PC-9 (cell line): ENCODE results near the gene CHD8. TPM values are rescaled to one million over a fixed set of nuclear protein-coding genes. Genes with fewer than 3 reads are reported as not detected.

Experiments used
- BruUV-seq: library from RNA; stranded (reverse); fragments of 400-500 nt; replicated peaks from 2 replicates; lab custom pipeline; 2021; lab: Mats Ljungman, UMichigan
- CTCF ChIA-PET: fragments of 300-600 bp; sonication (Branson Sonifier 250); formaldehyde crosslinking; loops from one replicate; lab custom pipeline; 2022; ENCODE audit warnings: antibody characterized with exemption; lab: Charles Lee
- POLR2A ChIA-PET: fragments of 300-600 bp; sonication (Branson Sonifier 250); formaldehyde crosslinking; loops from one replicate; lab custom pipeline; 2022; ENCODE audit warnings: antibody characterized with exemption; ENCODE audit not compliant: unreplicated experiment; lab: Charles Lee
- DNase-seq, 2 experiments: peaks; one replicate each; pipeline versions ENCODE4 v3.0.0 to v3.0.0-alpha.2; 2015 to 2022; ENCODE audit warnings: mixed read lengths in 1 of 2
- H2AFZ ChIP-seq: fragments of 200-600 bp; sonication (generic); 2 replicates; pipeline ENCODE4 v1.8.1; 2017; ENCODE audit warnings: antibody characterized with exemption
- H3F3A ChIP-seq: fragments of 200-600 bp; sonication (generic); 2 replicates; pipeline ENCODE4 v1.8.1; 2017; ENCODE audit warnings: antibody characterized with exemption, mild to moderate bottlenecking, low read depth; ENCODE audit not compliant: insufficient read depth
- H3K27ac ChIP-seq: fragments of 200-600 bp; sonication (generic); 2 replicates; pipeline ENCODE4 v1.6.1; 2016; ENCODE audit warnings: mixed run types
- H3K27me3 ChIP-seq: fragments of 200-600 bp; sonication (generic); 2 replicates; pipeline ENCODE4 v1.6.1; 2016; ENCODE audit warnings: low read depth, mixed run types; ENCODE audit not compliant: insufficient read depth
- H3K36me3 ChIP-seq: fragments of 200-600 bp; sonication (generic); 2 replicates; pipeline ENCODE4 v1.6.1; 2016; ENCODE audit warnings: low read depth, mixed run types
- H3K4me1 ChIP-seq: fragments of 200-600 bp; sonication (generic); replicated peaks from 2 replicates; pipeline ENCODE4 v1.6.1; 2016; ENCODE audit warnings: mixed run types; ENCODE audit not compliant: insufficient read depth
- H3K4me2 ChIP-seq: fragments of 200-600 bp; sonication (generic); 2 replicates; pipeline ENCODE4 v1.6.1; 2017; ENCODE audit warnings: mixed run types
- H3K4me3 ChIP-seq: fragments of 200-600 bp; sonication (generic); 2 replicates; pipeline ENCODE4 v1.6.1; 2016; ENCODE audit warnings: mixed run types
- H3K79me2 ChIP-seq: fragments of 200-600 bp; sonication (generic); 2 replicates; pipeline ENCODE4 v1.6.1; 2017; ENCODE audit warnings: low read depth, mixed run types
- H3K9me2 ChIP-seq: fragments of 200-600 bp; sonication (generic); 2 replicates; pipeline ENCODE4 v1.8.1; 2017; ENCODE audit warnings: mild to moderate bottlenecking; ENCODE audit not compliant: insufficient read depth
- H3K9me3 ChIP-seq: fragments of 200-600 bp; sonication (generic); 2 replicates; pipeline ENCODE4 v1.8.1; 2016; ENCODE audit warnings: low read depth; ENCODE audit not compliant: insufficient read depth
- H4K20me1 ChIP-seq: fragments of 200-600 bp; sonication (generic); 2 replicates; pipeline ENCODE4 v1.8.1; 2017; ENCODE audit not compliant: insufficient read depth
- EZH2 ChIP-seq: fragments of 200-600 bp; sonication (generic); IDR thresholded peaks from 2 replicates; pipeline ENCODE4 v1.8.0; 2017; ENCODE audit warnings: antibody characterized with exemption, low read depth
- intact Hi-C: fragments of 100-400 bp; cut with micrococcal nuclease; formaldehyde crosslinking; loops from one replicate; pipeline ENCODE4 v1.10.0; 2022; ENCODE audit not compliant: unreplicated experiment
- total RNA-seq: library from RNA; stranded (reverse); gene quantifications from 2 replicates; pipeline ENCODE4 v1.2.3, GENCODE V29; 2021
- TF ChIP-seq, protein P1 (sequence below): fragments of 200-600 bp; sonication (generic); conservative IDR thresholded peaks from 2 replicates; pipeline ENCODE4 v1.6.1; 2017; ENCODE audit warnings: mixed run types, antibody characterized with exemption, mild to moderate bottlenecking, moderate library complexity

Gene CHD8
- total RNA-seq, 1 experiment from 2014 or later = 57.3 TPM

DNA sequence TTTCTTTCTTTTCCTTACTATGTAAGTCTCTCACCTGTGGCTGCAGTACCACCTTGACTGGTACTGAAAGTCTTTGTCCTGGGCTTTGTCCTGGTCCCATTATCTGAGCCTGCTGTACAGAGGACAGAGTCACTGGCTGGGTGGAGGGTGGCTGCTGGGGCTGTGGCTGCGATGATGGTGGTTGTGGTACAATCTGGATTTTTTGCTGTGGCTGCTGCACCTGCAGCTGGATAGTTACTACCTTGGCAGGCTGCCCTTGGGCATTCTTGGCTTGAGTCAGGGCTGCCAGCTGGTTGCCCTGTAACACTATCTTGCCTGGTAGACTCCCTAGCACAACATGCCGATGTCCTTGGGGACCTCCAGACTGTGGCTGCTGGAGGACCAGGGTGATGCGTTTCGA, 27.0 kb downstream of the CHD8 start:
- Histone ChIP-seq H3K9me3 (no peaks in the 10 kb centered on the region), H3K27me3 (no peaks in the 10 kb centered on the region), H3K4me1 (no peaks in the 10 kb centered on the region), H4K20me1 (no peaks in the 10 kb centered on the region), H3K79me2 (peaks cover 12% of the 10 kb centered on the region), H3K4me2 (no peak overlapping the region), H3K36me3 (peaks cover 14% of the 10 kb centered on the region), H3K4me3 (no peak overlapping the region), H3K27ac (no peak overlapping the region), H3F3A (no peaks in the 10 kb centered on the region), H3K9me2 (no peaks in the 10 kb centered on the region), H2AFZ (no peak overlapping the region)
- BruUV-seq = no TSS peak
- ChIA-PET POLR2A (no interaction called here), CTCF (no interaction called here)
- intact Hi-C loops = no loop called here
- TF ChIP-seq, protein P1, sequence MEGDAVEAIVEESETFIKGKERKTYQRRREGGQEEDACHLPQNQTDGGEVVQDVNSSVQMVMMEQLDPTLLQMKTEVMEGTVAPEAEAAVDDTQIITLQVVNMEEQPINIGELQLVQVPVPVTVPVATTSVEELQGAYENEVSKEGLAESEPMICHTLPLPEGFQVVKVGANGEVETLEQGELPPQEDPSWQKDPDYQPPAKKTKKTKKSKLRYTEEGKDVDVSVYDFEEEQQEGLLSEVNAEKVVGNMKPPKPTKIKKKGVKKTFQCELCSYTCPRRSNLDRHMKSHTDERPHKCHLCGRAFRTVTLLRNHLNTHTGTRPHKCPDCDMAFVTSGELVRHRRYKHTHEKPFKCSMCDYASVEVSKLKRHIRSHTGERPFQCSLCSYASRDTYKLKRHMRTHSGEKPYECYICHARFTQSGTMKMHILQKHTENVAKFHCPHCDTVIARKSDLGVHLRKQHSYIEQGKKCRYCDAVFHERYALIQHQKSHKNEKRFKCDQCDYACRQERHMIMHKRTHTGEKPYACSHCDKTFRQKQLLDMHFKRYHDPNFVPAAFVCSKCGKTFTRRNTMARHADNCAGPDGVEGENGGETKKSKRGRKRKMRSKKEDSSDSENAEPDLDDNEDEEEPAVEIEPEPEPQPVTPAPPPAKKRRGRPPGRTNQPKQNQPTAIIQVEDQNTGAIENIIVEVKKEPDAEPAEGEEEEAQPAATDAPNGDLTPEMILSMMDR = no peak
- no peak for TF ChIP-seq EZH2
- DNase-seq = no peak

DNA sequence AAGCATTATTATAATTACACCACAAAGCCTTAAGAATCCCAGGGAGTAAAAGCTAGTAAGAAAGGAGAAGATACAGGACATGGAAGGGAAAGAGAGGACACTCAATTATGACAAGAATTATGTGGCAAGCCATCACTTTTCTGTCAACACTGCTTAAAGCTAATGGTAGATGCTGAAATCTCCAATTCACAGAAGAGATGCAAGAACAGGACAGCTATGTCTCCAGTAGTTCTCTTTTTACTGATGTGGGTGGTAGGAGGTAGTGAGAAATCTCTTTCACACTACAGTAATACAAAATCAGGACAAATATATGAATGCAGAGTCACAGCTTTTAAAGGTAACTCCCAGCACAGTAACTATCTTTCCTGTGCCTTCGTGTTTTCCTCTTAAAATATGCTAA, 29.2 kb downstream of the CHD8 start:
- DNase-seq = no peak
- no peaks in the 10 kb centered on the region for H3K27me3 ChIP-seq
- no peak overlapping the region for H2AFZ ChIP-seq
- no peaks in the 10 kb centered on the region for H4K20me1 ChIP-seq
- H3K9me3 ChIP-seq = no peaks in the 10 kb centered on the region
- no peaks in the 10 kb centered on the region; the same call in 1 of the 2 replicates for H3K79me2 ChIP-seq
- H3F3A ChIP-seq = no peaks in the 10 kb centered on the region
- no peak overlapping the region for H3K4me2 ChIP-seq
- H3K36me3 ChIP-seq = peaks cover 19% of the 10 kb centered on the region
- H3K4me1 ChIP-seq = no peaks in the 10 kb centered on the region
- POLR2A ChIA-PET = no interaction called here
- no TSS peak for BruUV-seq
- CTCF ChIA-PET = no interaction called here
- intact Hi-C loops = no loop called here
- no peak overlapping the region for H3K27ac ChIP-seq
- no peak overlapping the region for H3K4me3 ChIP-seq
- no peaks in the 10 kb centered on the region for H3K9me2 ChIP-seq
- TF ChIP-seq, protein P1 = no peak
- no peak for TF ChIP-seq EZH2

DNA sequence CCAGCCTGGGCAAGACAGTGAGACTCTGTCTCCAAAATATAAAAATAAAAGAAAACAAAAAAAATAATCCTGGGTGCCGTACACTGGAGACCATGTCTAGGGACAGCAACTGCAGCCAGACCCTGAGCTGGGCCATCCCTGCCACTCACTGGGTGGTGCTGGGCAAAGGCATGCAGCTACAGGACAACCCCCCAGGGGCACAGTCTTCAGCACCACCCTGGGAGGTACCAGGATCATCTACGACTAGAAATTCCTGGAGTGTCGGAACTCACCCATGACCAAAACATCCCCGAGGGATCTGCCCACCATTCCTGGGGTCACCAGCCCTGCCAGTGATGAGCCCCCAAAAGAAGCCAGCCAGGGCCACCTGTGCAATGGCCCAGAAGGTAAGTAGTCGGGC, 36.4 kb downstream of the CHD8 start:
- no peak overlapping the region for H2AFZ ChIP-seq
- 0 out of 2 replicates have a peak, but pooled peaks cover 5% of the 10 kb centered on the region for H3K36me3 ChIP-seq
- H3K79me2 ChIP-seq = no peaks in the 10 kb centered on the region
- no peak overlapping the region for H3K4me3 ChIP-seq
- DNase-seq = no peak
- H3F3A ChIP-seq = no peaks in the 10 kb centered on the region
- ChIA-PET CTCF (no interaction called here), POLR2A (no interaction called here)
- no peaks in the 10 kb centered on the region for H4K20me1 ChIP-seq
- no peaks in the 10 kb centered on the region for H3K9me3 ChIP-seq
- H3K4me2 ChIP-seq = no peak overlapping the region
- BruUV-seq = no TSS peak
- intact Hi-C loops = no loop called here
- H3K27ac ChIP-seq = no peak overlapping the region
- H3K9me2 ChIP-seq = no peaks in the 10 kb centered on the region
- no peaks in the 10 kb centered on the region for H3K27me3 ChIP-seq
- TF ChIP-seq EZH2 = no peak
- TF ChIP-seq, protein P1 = no peak
- H3K4me1 ChIP-seq = no peaks in the 10 kb centered on the region
